ENCODE results near the gene GMDS. TPM values are rescaled to one million over a fixed set of nuclear protein-coding genes. Genes with fewer than 3 reads are reported as not detected.
A peak's percentile ranks its signal among the peaks of the same experiment; 100 is the strongest.

The GMDS gene
- total RNA-seq, 1 donor from 2014 or later, result 17.9 TPM

DNA sequence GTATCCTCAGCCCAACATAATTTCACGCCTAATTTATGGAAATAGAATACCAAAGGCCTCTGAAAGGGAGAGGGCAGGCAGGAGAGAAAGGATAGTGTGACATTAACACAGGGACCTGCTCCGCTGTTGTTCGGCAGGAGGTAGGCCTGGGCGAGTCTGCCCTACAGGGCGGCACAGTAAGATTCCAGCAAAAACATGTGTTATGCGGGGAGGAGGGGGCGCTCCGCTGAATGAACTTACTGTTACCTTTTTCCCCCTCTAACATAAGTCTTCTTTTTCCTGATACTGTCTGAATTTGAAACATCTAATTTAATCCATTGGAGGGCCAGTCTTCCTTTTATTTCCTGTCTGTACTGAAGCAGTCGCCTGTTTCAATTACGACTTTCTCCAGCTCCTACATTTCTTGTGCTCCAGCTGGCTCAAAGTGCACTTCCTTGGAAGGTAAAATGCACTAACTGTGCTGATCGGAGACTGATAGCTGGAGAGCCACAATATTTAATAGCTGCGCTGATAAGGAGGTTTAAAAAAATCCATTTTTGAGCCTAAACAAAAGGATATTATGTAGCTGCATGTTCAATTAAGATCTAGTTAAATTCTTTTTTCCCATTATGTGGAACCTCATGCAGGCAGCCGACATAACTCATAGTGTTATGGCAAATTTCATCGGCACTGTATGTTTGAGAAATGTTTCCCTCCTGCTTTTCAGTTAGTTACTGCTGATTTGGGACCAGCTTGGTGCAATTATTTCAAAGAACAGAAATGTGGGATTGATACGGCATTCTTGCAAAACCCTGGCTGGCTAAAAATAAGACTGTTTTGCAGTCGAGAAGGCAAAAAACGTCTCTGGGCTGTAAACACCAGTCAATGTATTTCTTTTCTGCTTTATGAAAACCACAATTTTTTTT is 442.7 kb downstream of the GMDS start:
- H3K4me3 ChIP-seq (ENCODE audit: low read depth, low read length), result peak overlapping the region; percentile 5
- TF ChIP-seq, protein P1, sequence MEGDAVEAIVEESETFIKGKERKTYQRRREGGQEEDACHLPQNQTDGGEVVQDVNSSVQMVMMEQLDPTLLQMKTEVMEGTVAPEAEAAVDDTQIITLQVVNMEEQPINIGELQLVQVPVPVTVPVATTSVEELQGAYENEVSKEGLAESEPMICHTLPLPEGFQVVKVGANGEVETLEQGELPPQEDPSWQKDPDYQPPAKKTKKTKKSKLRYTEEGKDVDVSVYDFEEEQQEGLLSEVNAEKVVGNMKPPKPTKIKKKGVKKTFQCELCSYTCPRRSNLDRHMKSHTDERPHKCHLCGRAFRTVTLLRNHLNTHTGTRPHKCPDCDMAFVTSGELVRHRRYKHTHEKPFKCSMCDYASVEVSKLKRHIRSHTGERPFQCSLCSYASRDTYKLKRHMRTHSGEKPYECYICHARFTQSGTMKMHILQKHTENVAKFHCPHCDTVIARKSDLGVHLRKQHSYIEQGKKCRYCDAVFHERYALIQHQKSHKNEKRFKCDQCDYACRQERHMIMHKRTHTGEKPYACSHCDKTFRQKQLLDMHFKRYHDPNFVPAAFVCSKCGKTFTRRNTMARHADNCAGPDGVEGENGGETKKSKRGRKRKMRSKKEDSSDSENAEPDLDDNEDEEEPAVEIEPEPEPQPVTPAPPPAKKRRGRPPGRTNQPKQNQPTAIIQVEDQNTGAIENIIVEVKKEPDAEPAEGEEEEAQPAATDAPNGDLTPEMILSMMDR (conservative IDR thresholded peaks at IDR 0.05; ENCODE audit: low read depth, low read length), result no peak
- no peak for DNase-seq (ENCODE audit: low read depth)

DNA sequence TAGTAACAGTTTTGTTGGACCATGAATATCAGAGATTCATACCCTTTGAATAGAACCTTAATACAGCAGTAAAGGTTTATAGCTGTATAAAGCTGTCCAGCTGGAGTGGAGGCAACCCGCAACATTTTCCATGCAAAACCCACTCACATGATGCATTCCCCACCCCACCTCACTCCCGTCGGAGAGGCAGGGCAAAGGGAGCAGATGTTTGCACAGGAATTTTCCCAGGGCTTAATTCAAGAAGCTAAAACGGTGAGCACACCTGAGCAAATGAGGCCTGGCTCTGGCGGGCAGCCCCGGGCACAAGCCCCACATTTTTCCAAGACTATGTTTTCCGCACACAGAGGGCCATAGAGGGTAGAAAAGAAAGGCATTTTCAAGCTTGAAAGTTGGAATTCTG is 444.0 kb downstream of the GMDS start:
- TF ChIP-seq, protein P1 (conservative IDR thresholded peaks at IDR 0.05; ENCODE audit: low read depth, low read length), result no peak
- DNase-seq (ENCODE audit: low read depth), result no peak
- no peak overlapping the region for H3K4me3 ChIP-seq (ENCODE audit: low read depth, low read length)

DNA sequence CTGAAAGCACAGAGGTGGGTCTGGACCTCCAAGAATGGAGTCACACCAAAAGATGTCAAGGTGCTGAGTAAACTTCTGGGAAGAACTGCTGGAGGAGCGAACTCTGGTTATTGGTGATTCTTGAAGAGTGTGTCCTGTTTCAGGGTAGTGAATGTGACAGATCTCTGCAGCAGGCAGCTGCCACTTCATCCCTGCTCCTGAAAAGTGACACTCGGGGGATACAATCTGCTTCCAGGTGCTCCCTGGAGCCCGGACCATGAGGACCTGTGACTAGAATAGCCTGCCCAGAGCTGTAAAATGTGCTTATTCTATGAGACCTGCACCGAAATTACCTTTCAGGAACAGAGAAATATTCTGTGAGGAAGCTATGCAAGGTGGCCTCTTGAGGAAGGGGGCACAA is 444.6 kb downstream of the GMDS start:
- no peak for DNase-seq (ENCODE audit: low read depth)
- TF ChIP-seq, protein P1 (conservative IDR thresholded peaks at IDR 0.05; ENCODE audit: low read depth, low read length), result no peak
- H3K4me3 ChIP-seq (ENCODE audit: low read depth, low read length), result no peak overlapping the region

DNA sequence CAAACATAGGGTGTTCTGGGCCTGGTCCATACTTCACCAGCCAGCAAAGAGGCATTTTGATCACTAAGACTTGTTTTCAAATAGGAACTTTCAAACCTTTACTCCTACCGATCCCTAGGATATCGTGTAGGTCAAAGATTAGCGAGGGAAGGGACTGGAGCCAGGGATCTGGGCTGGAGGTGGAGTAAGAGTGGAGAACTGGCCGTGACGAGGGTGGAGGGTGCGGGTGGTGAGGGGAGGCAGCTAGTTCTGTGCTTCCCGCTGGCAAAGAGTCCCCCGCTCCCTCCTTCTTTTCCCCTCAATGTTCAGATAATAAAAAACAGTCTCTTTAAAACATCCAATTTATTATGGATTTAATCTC is 446.5 kb downstream of the GMDS start:
- TF ChIP-seq, protein P1 (conservative IDR thresholded peaks at IDR 0.05; ENCODE audit: low read depth, low read length), result no peak
- no peak overlapping the region for H3K4me3 ChIP-seq (ENCODE audit: low read depth, low read length)
- no peak for DNase-seq (ENCODE audit: low read depth)

DNA sequence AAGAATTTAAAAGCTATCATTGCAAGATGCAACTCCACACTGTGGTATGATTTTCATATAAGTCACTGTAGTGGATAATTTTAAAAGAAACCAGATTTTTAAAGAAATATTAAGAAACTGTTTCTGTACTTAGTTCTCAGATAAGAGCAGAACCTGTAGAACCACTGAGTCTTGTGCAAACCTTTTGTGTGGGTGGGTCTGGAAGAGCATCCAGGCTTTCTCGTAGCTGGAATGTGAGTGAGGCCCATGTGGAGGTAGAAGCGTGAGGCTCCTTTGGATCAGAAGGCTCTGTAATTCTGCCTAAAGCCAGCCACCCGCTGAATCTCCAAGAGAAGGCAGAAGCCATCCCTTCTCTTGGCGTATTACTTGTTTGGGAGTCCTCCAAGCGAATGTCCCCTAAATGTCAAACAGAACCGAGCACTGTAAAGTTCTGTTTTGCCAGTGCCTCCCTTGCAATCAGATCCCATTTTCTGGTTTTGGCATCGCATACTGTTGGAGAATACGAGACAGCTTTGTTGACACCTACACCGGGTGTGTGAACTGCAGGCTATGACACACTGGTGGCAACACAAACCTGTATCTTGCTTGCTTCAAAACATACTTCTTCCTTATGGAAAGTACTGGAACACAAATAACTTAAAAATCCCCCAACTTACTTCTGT is 447.0 kb downstream of the GMDS start:
- no peak for DNase-seq (ENCODE audit: low read depth)
- TF ChIP-seq, protein P1 (conservative IDR thresholded peaks at IDR 0.05; ENCODE audit: low read depth, low read length), result no peak
- no peak overlapping the region for H3K4me3 ChIP-seq (ENCODE audit: low read depth, low read length)

DNA sequence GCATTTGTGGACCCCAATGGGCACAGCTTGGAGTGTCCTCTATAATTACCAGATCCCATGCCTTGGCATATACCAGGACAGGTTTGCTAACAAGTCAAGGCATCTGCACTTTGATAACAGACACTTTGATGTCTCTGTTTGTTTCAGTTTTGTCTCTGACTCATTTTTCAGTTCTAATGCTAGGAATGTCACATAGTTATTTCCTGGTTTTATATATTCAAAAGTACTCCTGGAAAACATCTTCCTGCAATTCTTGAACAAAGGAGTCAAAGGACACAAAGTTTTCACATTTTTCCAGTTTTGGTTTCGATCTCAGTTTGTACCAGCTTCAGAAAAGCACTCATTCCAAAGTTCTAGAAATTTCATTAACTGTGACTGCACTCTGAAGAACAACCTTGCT is 447.6 kb downstream of the GMDS start:
- TF ChIP-seq, protein P1 (conservative IDR thresholded peaks at IDR 0.05; ENCODE audit: low read depth, low read length), result no peak
- no peak overlapping the region for H3K4me3 ChIP-seq (ENCODE audit: low read depth, low read length)
- no peak for DNase-seq (ENCODE audit: low read depth)
